ENCODE results near the gene GLG1.
"Not testable (repeated sequence)": the region's sequence is repeated elsewhere in the genome, so short reads cannot be mapped to it uniquely, and the experiment has no call there.

GLG1 gene

DNA sequence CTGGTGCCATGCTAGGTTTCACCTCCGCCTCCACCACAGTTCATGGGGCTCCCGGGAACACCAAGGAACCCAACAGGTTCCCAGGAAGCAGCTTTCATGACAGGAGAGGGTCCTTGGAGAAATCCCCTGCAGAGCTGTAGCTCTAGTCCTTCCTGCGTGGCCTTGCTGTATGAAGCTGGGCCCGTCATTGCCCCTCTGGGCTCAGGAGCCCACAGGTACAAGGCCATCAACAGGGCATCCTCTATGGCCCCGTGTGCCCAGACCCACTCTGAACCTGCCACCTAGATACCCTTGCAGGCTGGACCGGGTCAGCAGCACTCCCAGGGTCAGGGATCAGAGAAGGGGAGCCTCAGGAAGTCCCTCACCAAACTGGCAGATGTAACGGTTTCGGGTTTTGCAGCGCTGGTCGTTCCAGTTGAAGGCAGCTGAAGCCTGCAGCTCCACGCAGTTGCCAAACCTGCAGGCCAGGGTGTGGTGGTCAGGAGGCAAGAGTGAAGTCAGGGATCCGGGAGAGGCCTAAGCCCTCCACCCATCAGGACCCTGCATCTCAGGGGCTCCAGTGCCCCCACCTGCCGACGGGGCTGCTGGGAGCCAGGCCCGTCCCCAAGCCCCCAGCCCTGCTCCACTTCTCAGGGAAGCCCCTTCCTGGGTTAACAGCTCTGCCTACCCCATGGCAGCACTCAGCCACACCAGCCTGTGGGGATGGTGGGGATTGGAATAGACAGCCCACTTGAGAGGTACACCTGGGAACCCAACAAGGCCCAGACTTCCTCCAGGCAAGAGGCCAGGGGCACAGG, 197.5 kb downstream of the GLG1 start:
- DNase-seq (ENCODE audit: low read depth): not testable (repeated sequence)

GRCh38 chr16:74407362-74407705, 199.6 kb downstream of the GLG1 start:
- not testable (repeated sequence) for DNase-seq (ENCODE audit: low read depth)

DNA sequence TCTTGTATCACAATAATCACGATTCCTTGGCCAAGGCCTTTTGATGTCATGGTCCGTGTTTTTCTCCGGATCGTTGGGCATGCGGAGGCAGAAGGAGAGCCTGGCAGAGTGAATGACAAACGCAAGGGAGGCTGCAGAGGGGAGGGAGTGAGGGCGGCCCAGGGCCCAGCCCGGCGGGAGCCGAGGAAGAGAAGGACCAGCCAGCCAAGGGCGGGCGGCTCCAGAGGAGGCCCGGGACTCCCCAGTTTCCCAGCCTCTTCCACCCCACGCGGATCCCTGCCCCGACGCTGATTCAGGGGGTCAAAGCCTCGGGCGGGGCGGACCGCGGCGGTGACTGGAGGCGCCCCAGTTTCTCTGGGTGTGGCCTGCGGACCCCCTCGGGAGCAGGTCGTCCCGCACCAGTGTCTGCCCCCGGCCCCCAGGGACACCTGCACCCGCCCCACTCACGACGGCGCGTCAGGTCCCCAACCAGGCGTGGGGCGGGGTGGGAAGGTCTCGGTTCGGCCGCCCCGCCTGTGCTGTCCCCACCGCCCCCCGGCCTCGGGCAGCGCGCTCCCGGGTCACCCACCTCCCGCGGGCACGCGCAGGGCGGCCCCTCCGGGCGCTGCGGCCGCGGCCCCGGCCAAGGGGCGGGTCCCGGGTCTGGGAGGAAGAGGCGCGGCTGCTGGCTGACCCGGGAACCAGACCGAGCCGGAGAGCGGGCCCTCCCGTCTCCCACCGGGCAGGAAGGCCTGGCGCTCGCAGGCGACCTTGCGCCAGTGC, 200.1 kb downstream of the GLG1 start:
- DNase-seq (ENCODE audit: low read depth): not testable (repeated sequence)

DNA sequence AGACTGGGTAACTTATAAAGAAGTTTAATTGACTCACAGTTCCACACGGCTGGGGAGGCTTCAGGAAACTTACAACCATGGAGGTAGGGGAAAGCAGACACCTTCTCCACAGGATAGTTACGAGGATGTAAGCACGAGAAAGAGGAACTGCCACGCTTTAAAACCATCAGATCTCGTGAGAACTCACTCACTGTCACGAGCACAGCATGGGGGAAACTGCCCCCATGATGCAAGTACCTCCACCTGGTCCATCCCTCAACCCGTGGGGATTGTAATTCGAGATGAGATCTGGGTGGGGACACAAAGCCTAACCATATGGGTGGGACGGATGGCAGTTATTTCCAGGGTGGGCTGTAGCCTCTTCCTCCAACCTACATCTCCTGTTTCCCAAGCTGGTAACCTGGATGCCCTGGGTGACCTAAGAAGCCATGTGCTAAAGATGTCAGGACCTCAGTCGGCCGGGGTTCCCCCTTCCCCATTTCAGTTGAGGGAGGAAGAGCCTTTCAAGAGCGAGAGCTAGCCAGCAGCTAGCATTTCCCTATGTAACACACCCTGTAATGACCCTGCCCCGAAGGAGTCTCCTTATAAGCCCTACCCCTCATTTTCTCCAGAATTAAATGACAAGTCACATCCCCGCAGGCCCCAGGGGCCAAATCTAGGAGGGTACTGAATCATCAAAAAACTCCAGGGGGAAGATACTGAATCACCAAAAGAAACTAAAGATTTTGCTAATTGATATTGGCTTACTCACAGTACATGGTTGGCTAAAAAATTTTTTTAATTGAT, 202.6 kb downstream of the GLG1 start:
- DNase-seq (ENCODE audit: low read depth): not testable (repeated sequence)

GRCh38 chr16:74400238-74400637, 206.7 kb downstream of the GLG1 start:
- DNase-seq (ENCODE audit: low read depth): not testable (repeated sequence)

DNA sequence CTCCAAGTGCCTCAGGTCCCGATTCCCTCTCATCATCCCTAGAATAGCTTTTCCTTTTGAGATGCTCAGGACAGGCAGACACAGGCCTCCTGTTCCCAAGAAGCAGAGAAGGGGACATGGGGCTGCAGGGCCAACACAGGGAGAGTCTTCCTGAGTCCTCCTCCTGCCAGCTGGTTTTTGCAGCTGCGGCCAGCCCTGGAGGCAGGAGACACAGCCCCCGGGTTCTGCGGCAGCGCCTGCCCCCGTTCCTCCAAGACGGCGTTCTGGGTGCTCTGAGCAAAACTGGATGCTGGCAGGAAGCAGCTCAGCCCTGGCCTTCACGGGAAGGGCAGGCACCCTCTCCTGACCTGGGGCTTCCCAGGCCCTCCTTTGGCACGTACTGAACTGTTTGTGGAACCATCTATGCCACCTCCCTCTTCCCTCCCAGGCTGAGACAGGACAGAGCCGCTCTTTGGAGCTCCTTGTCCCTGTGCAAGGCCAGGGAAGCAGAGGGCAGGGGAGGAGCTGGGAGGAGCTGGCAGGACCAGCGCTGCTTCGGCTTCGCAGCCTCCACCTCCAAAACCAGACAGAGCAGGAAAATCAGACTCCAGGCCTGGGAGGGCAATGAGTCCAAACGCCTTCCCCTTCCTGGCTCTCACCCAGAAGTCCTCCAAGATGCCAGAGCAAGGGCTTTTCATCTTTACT, 208.6 kb downstream of the GLG1 start:
- DNase-seq (ENCODE audit: low read depth): not testable (repeated sequence)
